Measurements from ENCODE around the gene CNBP.
"Not testable (repeated sequence)": the region's sequence is repeated elsewhere in the genome, so short reads cannot be mapped to it uniquely, and the experiment has no call there.

The CNBP gene

DNA sequence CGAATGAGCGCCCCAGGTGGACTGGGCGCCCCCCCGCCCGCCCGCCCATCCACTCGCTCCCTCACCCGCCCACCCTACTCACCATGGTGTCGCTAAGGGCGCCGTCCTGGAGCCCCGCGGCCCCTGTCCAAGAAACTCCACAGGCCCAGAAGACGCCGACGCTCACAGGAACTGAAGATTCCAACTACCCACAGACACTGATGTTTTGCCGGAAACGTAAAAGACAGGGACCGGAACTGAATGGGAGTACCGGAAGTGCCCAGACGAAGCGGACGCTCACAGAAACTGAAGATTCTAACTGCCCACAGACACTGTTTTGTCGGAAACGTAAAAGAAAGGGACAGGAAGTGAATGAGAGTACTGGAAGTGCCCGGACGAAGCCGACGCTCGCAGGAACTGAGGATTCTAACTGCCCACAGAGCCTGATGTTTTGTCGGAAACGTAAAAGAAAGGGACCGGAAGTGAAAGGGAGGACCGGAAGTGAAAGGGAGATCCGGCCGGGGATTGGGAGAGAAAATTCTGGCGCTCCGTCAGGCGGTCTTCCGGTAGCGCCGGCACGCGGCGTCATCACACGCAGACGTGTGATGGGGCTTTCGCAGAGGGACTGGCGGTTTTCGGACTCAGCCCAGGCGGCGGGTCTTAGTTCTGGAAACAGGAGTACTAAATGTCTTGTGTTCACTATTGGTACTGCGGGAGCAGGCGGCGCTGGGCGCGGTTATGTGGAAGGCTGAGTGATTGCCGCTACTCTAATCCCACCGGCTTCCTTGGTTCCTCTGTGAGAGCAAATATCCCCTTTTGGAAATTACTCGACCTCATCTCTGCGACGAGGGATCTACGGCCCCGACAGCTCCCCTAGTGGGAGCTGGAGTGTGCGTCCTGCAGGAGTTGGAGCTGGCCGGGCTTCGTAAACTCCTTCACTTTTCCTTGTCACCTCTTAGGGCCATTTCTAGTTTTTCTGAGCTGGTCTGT lies 22.5 kb downstream of the CNBP start, which contains the start of gene ISY1:
TSS of gene ISY1 (minus strand) at position 173 of the 969 bp plus-strand sequence. CDS start at position 85, 88 bp downstream.
- in situ Hi-C loops (cut with MboI; ENCODE audit: low sequenced_read_pairs, unreplicated experiment): no loop called here
- peak; percentile 93 for DNase-seq (ENCODE audit: low spot score)
- TF ChIP-seq, protein P1, sequence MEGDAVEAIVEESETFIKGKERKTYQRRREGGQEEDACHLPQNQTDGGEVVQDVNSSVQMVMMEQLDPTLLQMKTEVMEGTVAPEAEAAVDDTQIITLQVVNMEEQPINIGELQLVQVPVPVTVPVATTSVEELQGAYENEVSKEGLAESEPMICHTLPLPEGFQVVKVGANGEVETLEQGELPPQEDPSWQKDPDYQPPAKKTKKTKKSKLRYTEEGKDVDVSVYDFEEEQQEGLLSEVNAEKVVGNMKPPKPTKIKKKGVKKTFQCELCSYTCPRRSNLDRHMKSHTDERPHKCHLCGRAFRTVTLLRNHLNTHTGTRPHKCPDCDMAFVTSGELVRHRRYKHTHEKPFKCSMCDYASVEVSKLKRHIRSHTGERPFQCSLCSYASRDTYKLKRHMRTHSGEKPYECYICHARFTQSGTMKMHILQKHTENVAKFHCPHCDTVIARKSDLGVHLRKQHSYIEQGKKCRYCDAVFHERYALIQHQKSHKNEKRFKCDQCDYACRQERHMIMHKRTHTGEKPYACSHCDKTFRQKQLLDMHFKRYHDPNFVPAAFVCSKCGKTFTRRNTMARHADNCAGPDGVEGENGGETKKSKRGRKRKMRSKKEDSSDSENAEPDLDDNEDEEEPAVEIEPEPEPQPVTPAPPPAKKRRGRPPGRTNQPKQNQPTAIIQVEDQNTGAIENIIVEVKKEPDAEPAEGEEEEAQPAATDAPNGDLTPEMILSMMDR (IDR thresholded peaks at IDR 0.05; ENCODE audit: borderline replicate concordance, control extremely low read depth, extremely low read depth, insufficient read depth, missing control alignments): peak; percentile 60

- DNase-seq (ENCODE audit: low spot score): no peak
- TF ChIP-seq, protein P1 (IDR thresholded peaks at IDR 0.05; ENCODE audit: borderline replicate concordance, control extremely low read depth, extremely low read depth, insufficient read depth, missing control alignments): no peak
- in situ Hi-C loops (cut with MboI; ENCODE audit: low sequenced_read_pairs, unreplicated experiment): no loop called here
Measured at GRCh38 chr3:129144786-129145185, 38.9 kb downstream of the CNBP start.

- DNase-seq (ENCODE audit: low spot score); in situ Hi-C loops (cut with MboI; ENCODE audit: low sequenced_read_pairs, unreplicated experiment): not testable (repeated sequence)
Measured at GRCh38 chr3:129141011-129141410, 42.7 kb downstream of the CNBP start.

DNA sequence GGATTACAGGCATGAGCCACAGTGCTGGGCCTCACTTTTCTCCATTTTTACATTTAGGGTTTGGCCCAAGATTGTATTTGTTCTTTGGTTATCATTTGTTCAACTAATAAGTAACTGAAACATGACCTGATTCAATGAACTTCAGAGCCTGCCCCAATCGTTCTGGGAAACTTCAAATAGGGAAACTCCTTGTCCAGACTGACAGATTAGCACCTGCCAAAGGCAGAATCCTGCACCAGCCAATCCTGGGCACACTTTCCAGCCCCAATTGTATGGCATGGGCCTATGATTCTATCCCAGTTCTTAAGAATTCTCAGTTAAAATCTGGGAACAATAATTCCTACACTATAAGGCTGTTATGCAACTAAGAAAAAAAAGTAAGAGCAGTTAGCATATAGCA lies 43.8 kb downstream of the CNBP start:
- DNase-seq (ENCODE audit: low spot score): no peak
- TF ChIP-seq, protein P1 (IDR thresholded peaks at IDR 0.05; ENCODE audit: borderline replicate concordance, control extremely low read depth, extremely low read depth, insufficient read depth, missing control alignments): no peak
- in situ Hi-C loops (cut with MboI; ENCODE audit: low sequenced_read_pairs, unreplicated experiment): no loop called here

DNA sequence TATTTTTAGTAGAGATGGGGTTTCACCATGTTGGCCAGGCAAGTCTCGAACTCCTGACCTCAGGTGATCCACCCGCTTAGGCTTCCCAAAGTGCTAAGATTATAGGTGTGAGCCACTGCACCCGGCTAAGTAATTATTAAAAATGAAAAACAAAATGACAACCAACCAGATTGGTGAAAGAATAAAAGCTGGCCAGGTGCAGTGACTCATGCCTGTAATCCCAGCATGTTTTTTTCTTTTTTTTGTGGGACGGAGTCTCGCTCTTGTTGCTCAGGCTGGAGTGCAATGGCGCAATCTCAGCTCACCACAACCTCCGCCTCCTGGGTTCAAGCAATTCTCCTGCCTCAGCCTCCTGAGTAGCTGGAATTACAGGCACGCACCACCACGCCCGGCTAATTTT lies 47.4 kb downstream of the CNBP start:
- in situ Hi-C loops (cut with MboI; ENCODE audit: low sequenced_read_pairs, unreplicated experiment); DNase-seq (ENCODE audit: low spot score): not testable (repeated sequence)

DNA sequence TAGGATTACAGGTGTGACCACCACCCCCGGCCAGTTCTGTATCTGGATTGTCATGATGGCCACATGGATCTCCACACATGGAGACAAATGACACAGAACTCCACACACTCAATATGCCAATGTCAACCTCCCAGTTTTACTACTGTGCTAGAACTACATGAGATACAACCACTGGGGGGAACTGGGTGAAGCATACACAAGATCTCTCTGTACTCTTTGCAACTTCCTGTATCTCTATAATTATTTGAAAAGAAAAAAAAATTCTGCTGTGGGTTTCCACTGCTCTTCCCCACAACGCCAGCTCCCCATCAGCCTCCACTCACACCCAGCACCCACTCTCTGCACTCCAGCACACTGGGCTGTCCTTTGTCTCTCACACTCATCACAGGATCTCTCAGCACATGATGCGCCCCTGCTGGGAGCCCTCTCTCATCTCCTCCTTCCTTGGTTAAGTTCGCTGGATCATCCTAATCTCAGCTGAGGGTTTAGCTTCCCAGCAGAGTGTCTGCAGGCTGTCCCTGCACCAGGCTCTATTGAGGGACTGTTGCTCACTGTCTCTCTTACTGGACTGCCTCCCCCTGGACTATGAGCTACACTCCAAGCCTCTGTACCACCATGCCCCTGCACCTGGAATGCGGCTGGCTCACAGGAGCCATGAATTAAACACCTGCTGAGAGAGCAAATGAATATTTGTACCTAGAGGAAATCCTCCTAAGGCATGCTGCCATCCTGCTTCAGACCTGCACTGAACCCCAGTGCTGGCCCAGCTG lies 51.4 kb downstream of the CNBP start:
- DNase-seq (ENCODE audit: low spot score): no peak
- TF ChIP-seq, protein P1 (IDR thresholded peaks at IDR 0.05; ENCODE audit: borderline replicate concordance, control extremely low read depth, extremely low read depth, insufficient read depth, missing control alignments): no peak
- in situ Hi-C loops (cut with MboI; ENCODE audit: low sequenced_read_pairs, unreplicated experiment): no loop called here

- in situ Hi-C loops (cut with MboI; ENCODE audit: low sequenced_read_pairs, unreplicated experiment): no loop called here
- TF ChIP-seq, protein P1 (IDR thresholded peaks at IDR 0.05; ENCODE audit: borderline replicate concordance, control extremely low read depth, extremely low read depth, insufficient read depth, missing control alignments): no peak
- DNase-seq (ENCODE audit: low spot score): no peak
Measured at GRCh38 chr3:129131465-129132088, 52.1 kb downstream of the CNBP start.

All from GM13976 (cell line).